GM23338 (cell line): ENCODE measurements around the gene HPD. TPM values are rescaled to one million over a fixed set of nuclear protein-coding genes. Genes with fewer than 3 reads are reported as not detected.

Source experiments
- ATAC-seq: fragments of 200-7000 bp; cut with Tn5 transposase; 3 replicates; pipeline ENCODE4 v1.9.1; 2020
- DNase-seq: peaks from one replicate; pipeline ENCODE4 v3.0.0-alpha.2; 2015; ENCODE audit warnings: low spot score
- H2AFZ ChIP-seq: fragments of 200-600 bp; sonication (generic); 2 replicates; pipeline ENCODE4 v1.8.0; 2016; ENCODE audit warnings: antibody characterized with exemption, mild to moderate bottlenecking, moderate library complexity
- H3F3A ChIP-seq: fragments of 200-600 bp; sonication (generic); replicated peaks from 2 replicates; pipeline ENCODE4 v1.8.0; 2017; ENCODE audit warnings: antibody characterized with exemption, mixed run types, low read depth
- H3K27ac ChIP-seq: fragments of 200-600 bp; sonication (generic); 2 replicates; pipeline ENCODE4 v1.6.1; 2016; ENCODE audit warnings: low read depth
- H3K27me3 ChIP-seq: fragments of 200-600 bp; sonication (generic); 2 replicates; pipeline ENCODE4 v1.8.0; 2016; ENCODE audit warnings: mild to moderate bottlenecking, mixed run types, moderate library complexity; ENCODE audit not compliant: insufficient read depth
- H3K36me3 ChIP-seq: fragments of 200-600 bp; sonication (generic); 2 replicates; pipeline ENCODE4 v1.8.0; 2016; ENCODE audit warnings: mild to moderate bottlenecking; ENCODE audit not compliant: insufficient read depth
- H3K4me1 ChIP-seq: fragments of 200-600 bp; sonication (generic); 2 replicates; pipeline ENCODE4 v1.8.0; 2016; ENCODE audit warnings: mild to moderate bottlenecking, moderate library complexity; ENCODE audit not compliant: insufficient read depth
- H3K4me2 ChIP-seq: fragments of 200-600 bp; sonication (generic); 2 replicates; pipeline ENCODE4 v1.7.1; 2017; ENCODE audit warnings: mixed run types
- H3K4me3 ChIP-seq: fragments of 200-600 bp; sonication (generic); 2 replicates; pipeline ENCODE4 v1.6.1; 2016; ENCODE audit warnings: mixed run types
- H3K79me2 ChIP-seq: fragments of 200-600 bp; sonication (generic); replicated peaks from 2 replicates; pipeline ENCODE4 v1.8.0; 2017; ENCODE audit warnings: mild to moderate bottlenecking; ENCODE audit not compliant: insufficient read depth
- H3K9me2 ChIP-seq: fragments of 200-600 bp; sonication (generic); 2 replicates; pipeline ENCODE4 v1.8.0; 2017; ENCODE audit not compliant: insufficient read depth
- H4K20me1 ChIP-seq: fragments of 200-600 bp; sonication (generic); replicated peaks from 2 replicates; pipeline ENCODE4 v1.8.0; 2017; ENCODE audit warnings: mild to moderate bottlenecking; ENCODE audit not compliant: insufficient read depth
- H3K27ac Mint-ChIP-seq: 2 replicates; pipeline ENCODE4 v1.8.0; 2020; ENCODE audit warnings: inconsistent platforms, mild to moderate bottlenecking, moderate library complexity, mixed read lengths
- H3K27me3 Mint-ChIP-seq: 3 replicates; pipeline ENCODE4 v1.8.0; 2022; ENCODE audit warnings: low read depth, mild to moderate bottlenecking, moderate library complexity, mixed read lengths, inconsistent platforms; ENCODE audit not compliant: insufficient read depth, poor library complexity
- H3K36me3 Mint-ChIP-seq: 3 replicates; pipeline ENCODE4 v1.8.0; 2021; ENCODE audit warnings: low read depth, mild to moderate bottlenecking, inconsistent platforms, moderate library complexity, mixed read lengths
- H3K4me1 Mint-ChIP-seq: 3 replicates; pipeline ENCODE4 v1.8.0; 2020; ENCODE audit warnings: mild to moderate bottlenecking, inconsistent platforms, mixed read lengths
- H3K4me3 Mint-ChIP-seq: 3 replicates; pipeline ENCODE4 v1.8.0; 2021; ENCODE audit warnings: moderate library complexity, mild to moderate bottlenecking, inconsistent platforms, mixed read lengths
- H3K9me3 Mint-ChIP-seq: 3 replicates; pipeline ENCODE4 v1.8.0; 2020; ENCODE audit warnings: moderate library complexity, mild to moderate bottlenecking, inconsistent platforms, mixed read lengths
- ETS1 ChIP-seq: IDR thresholded peaks from 2 replicates; pipeline ENCODE4 v1.6.1; 2016; ENCODE audit warnings: antibody characterized with exemption
- EZH2 ChIP-seq: fragments of 200-600 bp; sonication (generic); IDR thresholded peaks from one replicate; pipeline ENCODE4 v1.8.0; 2017; ENCODE audit warnings: antibody characterized with exemption, mild to moderate bottlenecking, low read depth; ENCODE audit not compliant: unreplicated experiment
- JUNB ChIP-seq: IDR thresholded peaks from one replicate; pipeline ENCODE4 v1.6.1; 2016; ENCODE audit warnings: antibody characterized with exemption; ENCODE audit not compliant: unreplicated experiment
- NANOG ChIP-seq: IDR thresholded peaks from 2 replicates; pipeline ENCODE4 v1.6.1; 2016; ENCODE audit warnings: antibody characterized with exemption, borderline replicate concordance
- POLR2AphosphoS5 ChIP-seq: IDR thresholded peaks from 2 replicates; pipeline ENCODE4 v1.6.1; 2016; ENCODE audit warnings: antibody characterized with exemption, low read depth
- STAT1 ChIP-seq: IDR thresholded peaks from one replicate; pipeline ENCODE4 v1.6.1; 2016; ENCODE audit warnings: antibody characterized with exemption; ENCODE audit not compliant: unreplicated experiment
- ZNF114 ChIP-seq: fragments of 250-450 bp; sonication (Bioruptor Pico); IDR thresholded peaks from 2 replicates; pipeline ENCODE4 v1.5.0; 2020; ENCODE audit warnings: mild to moderate bottlenecking, moderate library complexity
- ZNF331 ChIP-seq: fragments of 250-450 bp; sonication (Bioruptor Pico); IDR thresholded peaks from 2 replicates; pipeline ENCODE4 v1.5.0; 2020; ENCODE audit warnings: low read depth, mild to moderate bottlenecking, moderate library complexity
- ZNF462 ChIP-seq: fragments of 250-450 bp; sonication (Bioruptor Pico); IDR thresholded peaks from 2 replicates; pipeline ENCODE4 v1.5.0; 2020; ENCODE audit warnings: mild to moderate bottlenecking, moderate library complexity
- polyA plus RNA-seq: library from polyadenylated mRNA; unstranded; fragments of >200 nt; fragmentation: Nextera tagmentation; extraction: Ambion mirVana; gene quantifications from 2 replicates; pipeline ENCODE4 v1.2.1, GENCODE V29; 2016
- total RNA-seq: library from RNA; depleted of rRNA; stranded (reverse); fragments of >200 nt; shearing (Covaris generic); gene quantifications from 2 replicates; pipeline ENCODE4 v1.2.3, GENCODE V29; 2014

HPD gene
- total and polyA plus RNA-seq, 2 experiments from 2014 or later, result not detected

- Histone ChIP-seq H3K36me3 (no peaks in the 10 kb centered on the region), H3K27ac (no peak overlapping the region), H2AFZ (no peak overlapping the region), H3K4me1 (peaks cover 24% of the 10 kb centered on the region), H3K27me3 (no peaks in the 10 kb centered on the region), H3K4me2 (peak overlapping the region; percentile 98), H4K20me1 (peaks cover 5% of the 10 kb centered on the region; the same call in 1 of the 2 replicates), H3F3A (no peaks in the 10 kb centered on the region; the same call in 1 of the 2 replicates), H3K4me3 (peak overlapping the region; percentile 86), H3K79me2 (peaks cover 66% of the 10 kb centered on the region), H3K9me2 (no peaks in the 10 kb centered on the region)
- peaks cover 37% of the 10 kb centered on the region for H3K4me1 Mint-ChIP-seq
- DNase-seq (no peak), ATAC-seq (no peak)
- peak overlapping the region; percentile 89 for H3K4me3 Mint-ChIP-seq
- H3K27me3 Mint-ChIP-seq, result peaks cover 27% of the 10 kb centered on the region
- TF ChIP-seq EZH2, result no peak
- no peak for TF ChIP-seq POLR2AphosphoS5
- H3K9me3 Mint-ChIP-seq, result peaks cover 5% of the 10 kb centered on the region; the same call in 1 of the 3 replicates
- H3K27ac Mint-ChIP-seq, result no peak overlapping the region
- peaks cover 56% of the 10 kb centered on the region for H3K36me3 Mint-ChIP-seq
These were observed 52.6 kb downstream of the HPD start for GRCh38 chr12:121806009-121806545.

- no peak overlapping the region for H2AFZ ChIP-seq
These were observed 53.3 kb downstream of the HPD start for GRCh38 chr12:121805171-121806008.

More at GRCh38 chr12:121805171-121806008, 53.3 kb downstream of the HPD start:
- H3K36me3 Mint-ChIP-seq, result peaks cover 53% of the 10 kb centered on the region
- H3K27me3 Mint-ChIP-seq, result peaks cover 27% of the 10 kb centered on the region
- Histone ChIP-seq H4K20me1 (no peaks in the 10 kb centered on the region; the same call in 1 of the 2 replicates), H3K27ac (no peak overlapping the region), H3K27me3 (no peaks in the 10 kb centered on the region), H3K36me3 (no peaks in the 10 kb centered on the region), H3K9me2 (no peaks in the 10 kb centered on the region), H3F3A (no peaks in the 10 kb centered on the region), H3K4me2 (peak overlapping the region; percentile 98), H3K4me3 (peak overlapping the region; percentile 86), H3K4me1 (peaks cover 18% of the 10 kb centered on the region), H3K79me2 (peaks cover 62% of the 10 kb centered on the region)
- H3K4me1 Mint-ChIP-seq, result peaks cover 32% of the 10 kb centered on the region
- ATAC-seq, result no peak
- peak overlapping the region; percentile 89 for H3K4me3 Mint-ChIP-seq
- TF ChIP-seq ZNF114 (CRISPR knock-in tag) (no peak), ZNF331 (CRISPR knock-in tag) (no peak), NANOG (no peak), EZH2 (no peak), ETS1 (no peak), JUNB (no peak), STAT1 (no peak), ZNF462 (CRISPR knock-in tag) (no peak), POLR2AphosphoS5 (no peak)
- no peak overlapping the region; the same call in 1 of the 2 replicates for H3K27ac Mint-ChIP-seq
- DNase-seq, result no peak
- peaks cover 5% of the 10 kb centered on the region; the same call in 1 of the 3 replicates for H3K9me3 Mint-ChIP-seq
